A549 (cell line): ENCODE data around the gene GAL3ST2. TPM values are rescaled to one million over a fixed set of nuclear protein-coding genes. Genes with fewer than 3 reads are reported as not detected.

Source experiments
- ATAC-seq, 2 experiments: fragments of 200-7000 bp in 1 of 2; fragments of >200 bp in 1 of 2; cut with Nextera tagmentation in 1 of 2; cut with Tn5 transposase in 1 of 2; 3 replicates each; pipeline versions ENCODE4 v1.8.0 to v1.9.1; 2018 to 2020; ENCODE audit warnings: mild to moderate bottlenecking in 1 of 2, moderate library complexity in 1 of 2
- CTCF ChIA-PET: fragments of 300-600 bp; sonication (Branson Sonifier 250); formaldehyde crosslinking; extraction: SDS; loops from one replicate; lab custom pipeline; 2021; ENCODE audit warnings: antibody characterized with exemption, inconsistent platforms; lab: Yijun Ruan, JAX
- POLR2A ChIA-PET: fragments of 350-600 bp; formaldehyde crosslinking; extraction: SDS; loops from one replicate; lab custom pipeline; 2021; ENCODE audit warnings: antibody characterized with exemption, inconsistent platforms; lab: Yijun Ruan, JAX
- DNase-seq, 2 experiments: peaks; one replicate each; pipeline versions ENCODE4 v3.0.0 to v3.0.0-alpha.2; 2011 to 2016; ENCODE audit warnings: low read depth in 1 of 2, low spot score in 1 of 2
- FAIRE-seq: peaks from 2 replicates; lab custom pipeline; 2011; peaks lifted over from hg19 to GRCh38; lab: Jason Lieb, UNC
- H3K27ac ChIP-seq, 2 experiments: fragments of >200 bp; sonication (Bioruptor Twin); formaldehyde crosslinking; 3 replicates each; pipeline ENCODE4 v1.5.1; 2016 to 2017
- H3K4me1 ChIP-seq: fragments of >200 bp; sonication (Bioruptor Twin); formaldehyde crosslinking; 3 replicates; pipeline ENCODE4 v1.6.1; 2016
- H3K4me2 ChIP-seq: fragments of >200 bp; sonication (Bioruptor Twin); formaldehyde crosslinking; 3 replicates; pipeline ENCODE4 v1.6.1; 2016
- H3K4me3 ChIP-seq: fragments of >200 bp; sonication (Bioruptor Twin); formaldehyde crosslinking; 3 replicates; pipeline ENCODE4 v1.5.1; 2016
- H3K9me3 ChIP-seq: fragments of >200 bp; sonication (Bioruptor Twin); formaldehyde crosslinking; 3 replicates; pipeline ENCODE4 v1.6.1; 2016
- ATOH8 ChIP-seq: fragments of 250-450 bp; sonication (Bioruptor Pico); IDR thresholded peaks from 2 replicates; pipeline ENCODE4 v1.5.0; 2020; ENCODE audit warnings: low read depth, mild to moderate bottlenecking, moderate library complexity
- CBX8 ChIP-seq: fragments of 200-600 bp; sonication (generic); IDR thresholded peaks from 2 replicates; pipeline ENCODE4 v1.6.1; 2016
- EHF ChIP-seq: fragments of 250-450 bp; sonication (Bioruptor Pico); IDR thresholded peaks from 2 replicates; pipeline ENCODE4 v1.5.0; 2020; ENCODE audit warnings: mild to moderate bottlenecking
- ESRRA ChIP-seq: fragments of 150-350 bp; IDR thresholded peaks from 2 replicates; pipeline ENCODE4 v1.6.1; 2014; ENCODE audit warnings: mild to moderate bottlenecking, low read length, borderline replicate concordance
- HEYL ChIP-seq: fragments of 250-450 bp; sonication (Bioruptor Pico); IDR thresholded peaks from 2 replicates; pipeline ENCODE4 v1.8.0; 2021; ENCODE audit warnings: mild to moderate bottlenecking, moderate library complexity
- MAX ChIP-seq: IDR thresholded peaks from 2 replicates; pipeline ENCODE4 v1.6.1; 2012
- NPAS2 ChIP-seq: fragments of 250-450 bp; sonication (Bioruptor Pico); IDR thresholded peaks from 2 replicates; pipeline ENCODE4 v1.8.0; 2022; ENCODE audit warnings: mild to moderate bottlenecking, moderate library complexity, borderline replicate concordance
- PHF8 ChIP-seq: fragments of 200-600 bp; sonication (generic); IDR thresholded peaks from 2 replicates; pipeline ENCODE4 v1.6.1; 2016; ENCODE audit warnings: low read depth, mild to moderate bottlenecking, antibody characterized with exemption, moderate library complexity, borderline replicate concordance
- POLR2A ChIP-seq: IDR thresholded peaks from 2 replicates; pipeline ENCODE4 v1.6.1; 2012; ENCODE audit warnings: mild to moderate bottlenecking, low read length
- RAD21 ChIP-seq, 2 experiments: fragments of >200 bp in 1 of 2; sonication (Bioruptor Twin) in 1 of 2; formaldehyde crosslinking in 1 of 2; IDR thresholded peaks in 1 of 2; conservative IDR thresholded peaks in 1 of 2; 2 replicates in 1 of 2; 3 replicates in 1 of 2; pipeline ENCODE4 v1.6.1; 2012 to 2018; ENCODE audit warnings: inconsistent platforms in 1 of 2
- RARB ChIP-seq: fragments of 250-450 bp; sonication (Bioruptor Pico); IDR thresholded peaks from 2 replicates; pipeline ENCODE4 v1.8.0; 2021; ENCODE audit warnings: mild to moderate bottlenecking, moderate library complexity
- RCOR1 ChIP-seq: fragments of 150-350 bp; IDR thresholded peaks from 2 replicates; pipeline ENCODE4 v1.6.1; 2014; ENCODE audit warnings: antibody characterized with exemption, low read length, low read depth
- RFX5 ChIP-seq: fragments of 450-650 bp; IDR thresholded peaks from 2 replicates; pipeline ENCODE4 v1.7.1; 2014; ENCODE audit warnings: antibody characterized with exemption, mild to moderate bottlenecking, moderate library complexity
- RNF2 ChIP-seq: fragments of 200-600 bp; sonication (generic); IDR thresholded peaks from 2 replicates; pipeline ENCODE4 v1.6.1; 2016; ENCODE audit warnings: low read depth, mild to moderate bottlenecking, antibody characterized with exemption, moderate library complexity, borderline replicate concordance
- SREBF2 ChIP-seq: fragments of 450-650 bp; IDR thresholded peaks from 2 replicates; pipeline ENCODE4 v1.6.1; 2014; ENCODE audit warnings: mild to moderate bottlenecking, moderate library complexity
- WGBS: methylation state at CpG from one replicate; pipeline ENCODE4 v1.1.6; 2017; ENCODE audit errors: missing lambda C conversion rate; 5-methylcytosine and 5-hydroxymethylcytosine counted together
- polyA plus RNA-seq, 4 experiments: library from polyadenylated mRNA; depleted of rRNA in 3 of 4; stranded (reverse); fragments of >200 nt; fragmentation: RNase III in 1 of 4; extraction: RNeasy Plus Mini Kit Qiagen cat#74134 plus additional on column Dnase treatment in 1 of 4; gene quantifications; 2 replicates in 3 of 4; 3 replicates in 1 of 4; pipeline ENCODE4 v1.2.3, GENCODE V29; 2011 to 2017
- TF ChIP-seq, protein P1 (sequence below): fragments of >200 bp; sonication (Bioruptor Twin); formaldehyde crosslinking; IDR thresholded peaks from 2 replicates; pipeline ENCODE4 v1.6.1; 2016
- TF ChIP-seq, protein P2 (sequence below): IDR thresholded peaks from 2 replicates; pipeline ENCODE4 v1.6.1; 2012
- TF ChIP-seq, protein P3 (sequence below): IDR thresholded peaks from 2 replicates; pipeline ENCODE4 v1.6.1; 2012; ENCODE audit warnings: low read depth, borderline replicate concordance

The GAL3ST2 gene
- polyA plus RNA-seq, 2 of the 4 experiments (the other 2 are of a cell fraction): 0.61 TPM; not detected in 1

DNA sequence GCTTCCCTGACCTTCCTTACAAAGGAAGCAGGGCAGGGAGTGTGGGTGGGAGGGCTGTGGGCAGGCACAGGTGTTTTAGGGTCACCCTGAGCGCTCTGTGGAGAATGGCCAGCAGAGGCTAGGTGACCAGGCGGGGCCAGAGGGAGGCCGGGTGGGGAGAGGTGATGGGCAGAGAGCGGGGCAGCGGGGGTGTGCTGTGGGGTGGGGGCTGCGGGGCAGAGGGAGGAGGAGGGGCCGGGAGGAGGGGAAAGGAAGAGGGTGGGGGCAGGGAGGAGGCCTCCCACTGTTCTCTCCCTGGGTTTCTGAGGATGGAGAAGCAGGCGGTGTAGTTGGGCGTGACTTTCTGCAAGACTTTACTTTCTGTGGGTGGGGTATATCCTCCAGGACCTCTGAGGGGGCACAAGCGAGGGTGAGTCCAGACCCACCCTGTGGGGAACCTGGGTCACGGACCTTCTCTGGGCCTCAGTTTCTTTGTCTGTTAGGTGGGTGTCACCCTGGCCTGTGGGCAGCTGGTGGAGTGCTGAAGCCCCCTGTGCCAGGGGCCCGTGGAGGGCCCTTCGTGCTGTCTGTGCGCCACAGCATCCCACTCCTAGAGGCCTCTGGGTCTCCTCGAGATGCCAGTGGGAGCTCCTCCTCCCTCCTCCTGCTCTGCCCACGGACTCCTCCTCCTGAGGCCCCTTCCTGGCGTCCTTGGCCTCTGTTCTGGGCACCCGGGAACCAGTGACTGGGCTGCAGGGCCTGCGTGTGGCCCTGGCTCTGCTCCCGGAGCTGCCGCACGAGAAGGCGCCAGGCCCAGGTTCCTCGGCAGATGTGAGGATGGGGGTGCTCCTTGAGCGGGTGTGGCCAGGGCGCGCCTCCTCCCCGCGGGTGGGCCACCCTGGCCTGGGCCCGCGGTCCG lies 26.0 kb downstream of the GAL3ST2 start:
- POLR2A ChIA-PET: no interaction called here
- H3K4me3 ChIP-seq: peak overlapping the region; percentile 38
- no peak for DNase-seq
- no peaks in the 10 kb centered on the region for H3K9me3 ChIP-seq
- 76% methylated on average over 8 of the region's 32 CpGs for WGBS
- no peak for FAIRE-seq
- peaks cover 18% of the 10 kb centered on the region for H3K4me1 ChIP-seq
- H3K4me2 ChIP-seq: peak overlapping the region; percentile 74
- no peak for TF ChIP-seq CBX8
- TF ChIP-seq PHF8: no peak
- no peak for TF ChIP-seq HEYL (CRISPR knock-in tag)
- TF ChIP-seq SREBF2: no peak
- no peak for TF ChIP-seq RCOR1
- TF ChIP-seq EHF: no peak
- TF ChIP-seq MAX: no peak
- TF ChIP-seq RAD21 (conservative IDR thresholded peaks at IDR 0.05 in 1 of 2, IDR thresholded peaks at IDR 0.05 in 1 of 2): no peak
- TF ChIP-seq RFX5: no peak
- TF ChIP-seq, protein P1, sequence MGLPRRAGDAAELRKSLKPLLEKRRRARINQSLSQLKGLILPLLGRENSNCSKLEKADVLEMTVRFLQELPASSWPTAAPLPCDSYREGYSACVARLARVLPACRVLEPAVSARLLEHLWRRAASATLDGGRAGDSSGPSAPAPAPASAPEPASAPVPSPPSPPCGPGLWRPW: no peak
- no peak for TF ChIP-seq ESRRA
- no peak for TF ChIP-seq RARB
- TF ChIP-seq NPAS2: no peak
- no peak for TF ChIP-seq ATOH8 (CRISPR knock-in tag)
- no peak for TF ChIP-seq POLR2A
- ATAC-seq: peak in 1 of 2 experiments; percentile 10; a peak in 2 of 6 replicates
- H3K27ac ChIP-seq: no peak overlapping the region; a peak in 1 of 6 replicates
- CTCF ChIA-PET: no interaction called here

DNA sequence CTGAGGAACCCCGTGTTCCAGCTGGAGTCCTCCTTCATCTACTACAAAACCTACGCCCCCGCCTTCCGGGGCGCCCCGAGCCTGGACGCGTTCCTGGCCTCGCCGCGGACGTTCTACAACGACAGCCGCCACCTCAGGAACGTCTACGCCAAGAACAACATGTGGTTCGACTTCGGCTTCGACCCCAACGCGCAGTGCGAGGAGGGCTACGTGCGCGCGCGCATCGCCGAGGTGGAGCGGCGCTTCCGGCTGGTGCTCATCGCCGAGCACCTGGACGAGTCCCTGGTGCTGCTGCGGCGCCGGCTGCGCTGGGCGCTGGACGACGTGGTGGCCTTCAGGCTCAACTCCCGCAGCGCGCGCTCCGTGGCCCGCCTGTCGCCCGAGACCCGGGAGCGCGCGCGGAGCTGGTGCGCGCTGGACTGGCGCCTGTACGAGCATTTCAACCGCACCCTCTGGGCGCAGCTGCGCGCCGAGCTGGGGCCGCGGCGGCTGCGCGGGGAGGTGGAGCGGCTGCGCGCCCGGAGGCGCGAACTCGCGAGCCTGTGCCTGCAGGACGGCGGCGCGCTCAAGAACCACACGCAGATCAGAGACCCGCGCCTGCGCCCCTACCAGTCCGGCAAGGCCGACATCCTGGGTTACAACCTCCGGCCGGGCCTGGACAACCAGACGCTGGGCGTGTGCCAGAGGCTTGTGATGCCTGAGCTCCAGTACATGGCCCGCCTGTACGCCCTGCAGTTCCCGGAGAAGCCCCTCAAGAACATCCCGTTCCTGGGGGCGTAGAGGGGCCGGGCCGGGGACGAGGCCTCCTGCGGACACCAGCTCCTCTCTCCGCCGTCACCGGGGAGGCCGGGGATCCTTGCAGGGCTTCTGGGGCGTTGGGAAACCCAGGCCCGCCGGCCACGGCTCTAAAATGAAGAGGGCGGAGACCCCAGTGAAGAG lies 27.0 kb downstream of the GAL3ST2 start:
- peak overlapping the region; percentile 5 to 59; a peak in 2 of 6 replicates for H3K27ac ChIP-seq
- FAIRE-seq: no peak
- ATAC-seq: peak; percentile 26 to 74; a peak in 4 of 6 replicates
- CTCF ChIA-PET: no interaction called here
- peak overlapping the region; percentile 74 for H3K4me2 ChIP-seq
- TF ChIP-seq, protein P2, sequence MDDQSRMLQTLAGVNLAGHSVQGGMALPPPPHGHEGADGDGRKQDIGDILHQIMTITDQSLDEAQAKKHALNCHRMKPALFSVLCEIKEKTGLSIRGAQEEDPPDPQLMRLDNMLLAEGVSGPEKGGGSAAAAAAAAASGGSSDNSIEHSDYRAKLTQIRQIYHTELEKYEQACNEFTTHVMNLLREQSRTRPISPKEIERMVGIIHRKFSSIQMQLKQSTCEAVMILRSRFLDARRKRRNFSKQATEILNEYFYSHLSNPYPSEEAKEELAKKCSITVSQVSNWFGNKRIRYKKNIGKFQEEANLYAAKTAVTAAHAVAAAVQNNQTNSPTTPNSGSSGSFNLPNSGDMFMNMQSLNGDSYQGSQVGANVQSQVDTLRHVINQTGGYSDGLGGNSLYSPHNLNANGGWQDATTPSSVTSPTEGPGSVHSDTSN: no peak
- TF ChIP-seq ESRRA (no peak), RNF2 (no peak), MAX (peak; percentile 84)
- TF ChIP-seq, protein P3, sequence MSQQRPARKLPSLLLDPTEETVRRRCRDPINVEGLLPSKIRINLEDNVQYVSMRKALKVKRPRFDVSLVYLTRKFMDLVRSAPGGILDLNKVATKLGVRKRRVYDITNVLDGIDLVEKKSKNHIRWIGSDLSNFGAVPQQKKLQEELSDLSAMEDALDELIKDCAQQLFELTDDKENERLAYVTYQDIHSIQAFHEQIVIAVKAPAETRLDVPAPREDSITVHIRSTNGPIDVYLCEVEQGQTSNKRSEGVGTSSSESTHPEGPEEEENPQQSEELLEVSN: peak; percentile 82
- POLR2A ChIA-PET: no interaction called here
- WGBS: 35% methylated on average over 38 of the region's 109 CpGs
- DNase-seq: peak in 1 of 2 experiments; percentile 44
- H3K4me3 ChIP-seq: peak overlapping the region; percentile 38
- H3K9me3 ChIP-seq: no peaks in the 10 kb centered on the region
- H3K4me1 ChIP-seq: peaks cover 18% of the 10 kb centered on the region
